Measurements from ENCODE around the gene EPAS1. TPM values are rescaled to one million over a fixed set of nuclear protein-coding genes. Genes with fewer than 3 reads are reported as not detected.

Gene EPAS1
- total and polyA plus RNA-seq, 11 donors = 93.6 to 790 (median 210) TPM

GRCh38 chr2:46376586-46376985 is 79.4 kb downstream of the EPAS1 start:
- ATAC-seq = no peak
- Histone ChIP-seq H3K4me3 (no peak overlapping the region), H3K36me3 (peaks cover 8 to 100% (median 100%) of the 10 kb centered on the region in 9 donors), H3K4me1 (peaks cover 0 to 35% (median 20%) of the 10 kb centered on the region in 12 donors), H3K9me3 (no peaks in the 10 kb centered on the region), H3K27ac (peak overlapping the region in 4 of 12 donors; percentile 13 to 48 (median 19)), H3K27me3 (no peaks in the 10 kb centered on the region)
- DNase-seq = no peak
- intact Hi-C loops (cut with DNase I) = no loop called here
- 62 to 71% (median 68%) methylated on average over 7 of the region's 7 CpGs for WGBS, 4 donors
- TF ChIP-seq POLR2A (IDR thresholded peaks at IDR 0.05) (no peak), CTCF (IDR thresholded peaks at IDR 0.05) (no peak)

GRCh38 chr2:46377101-46377581 is 79.9 kb downstream of the EPAS1 start:
- no peaks in the 10 kb centered on the region for H3K9me3 ChIP-seq
- H3K4me3 ChIP-seq = no peak overlapping the region
- ATAC-seq (peak in 3 of 4 donors; percentile 27 to 41 (median 29)), DNase-seq (peak in 2 of 5 donors; percentile 43 to 65)
- intact Hi-C loops (cut with DNase I) = no loop called here
- H3K27ac ChIP-seq = peak overlapping the region in 9 of 12 donors; percentile 3 to 68 (median 24)
- TF ChIP-seq POLR2A (IDR thresholded peaks at IDR 0.05) = no peak
- peak in 2 of 12 donors; percentile 9 to 11 for TF ChIP-seq CTCF (IDR thresholded peaks at IDR 0.05)
- no peaks in the 10 kb centered on the region for H3K27me3 ChIP-seq
- peaks cover 0 to 35% (median 20%) of the 10 kb centered on the region in 12 donors for H3K4me1 ChIP-seq
- H3K36me3 ChIP-seq = peaks cover 7 to 100% (median 100%) of the 10 kb centered on the region in 9 donors
- WGBS, 4 donors = 62 to 83% (median 75%) methylated on average over 12 of the region's 12 CpGs

- no peak for TF ChIP-seq POLR2A (IDR thresholded peaks at IDR 0.05)
- TF ChIP-seq CTCF (IDR thresholded peaks at IDR 0.05) = no peak
- H3K9me3 ChIP-seq = no peaks in the 10 kb centered on the region
- WGBS, 4 donors = 82 to 89% (median 85%) methylated on average over 9 to 16 of the region's 16 CpGs
- ATAC-seq (peak in 1 of 4 donors; percentile 3), DNase-seq (no peak)
- no peak overlapping the region for H3K4me3 ChIP-seq
- intact Hi-C loops (cut with DNase I) = no loop called here
- H3K27ac ChIP-seq = peak overlapping the region in 9 of 12 donors; percentile 3 to 68 (median 31)
- no peaks in the 10 kb centered on the region for H3K27me3 ChIP-seq
- peaks cover 7 to 100% (median 100%) of the 10 kb centered on the region in 9 donors for H3K36me3 ChIP-seq
- H3K4me1 ChIP-seq = peaks cover 0 to 35% (median 20%) of the 10 kb centered on the region in 12 donors
These were observed 80.7 kb downstream of the EPAS1 start for GRCh38 chr2:46377666-46378560.

GRCh38 chr2:46378616-46379015 is 81.4 kb downstream of the EPAS1 start:
- 85 to 90% (median 87%) methylated on average over 3 of the region's 3 CpGs for whole genome bisulfite sequencing, 4 donors
- no peak overlapping the region for H3K27ac ChIP-seq
- TF ChIP-seq POLR2A (IDR thresholded peaks at IDR 0.05) (no peak), CTCF (IDR thresholded peaks at IDR 0.05) (no peak)

More at GRCh38 chr2:46378616-46379015, 81.4 kb downstream of the EPAS1 start:
- intact Hi-C loops (cut with DNase I) = no loop called here
- DNase-seq = no peak
- Histone ChIP-seq H3K4me1 (peaks cover 0 to 35% (median 20%) of the 10 kb centered on the region in 12 donors), H3K36me3 (peaks cover 6 to 100% (median 100%) of the 10 kb centered on the region in 9 donors), H3K9me3 (no peaks in the 10 kb centered on the region), H3K27me3 (no peaks in the 10 kb centered on the region), H3K4me3 (no peak overlapping the region)
- no peak for ATAC-seq

All from heart left ventricle (tissue), 16 donors.